Bronchial epithelial cell (primary cell): ENCODE results near the gene CCDC40. TPM values are rescaled to one million over a fixed set of nuclear protein-coding genes. Genes with fewer than 3 reads are reported as not detected.
"Not testable (repeated sequence)": the region's sequence is repeated elsewhere in the genome, so short reads cannot be mapped to it uniquely, and the experiment has no call there.

Source experiments
- DNase-seq: peaks from one replicate; pipeline ENCODE4 v3.0.0-alpha.2; 2010; ENCODE audit warnings: low read depth
- FAIRE-seq: peaks from 2 replicates; lab custom pipeline; 2011; peaks lifted over from hg19 to GRCh38; lab: Jason Lieb, UNC
- H3K27me3 ChIP-seq: 2 replicates; pipeline ENCODE4 v1.5.1; 2011; ENCODE audit warnings: low read length; ENCODE audit not compliant: control insufficient read depth, insufficient read depth
- H3K36me3 ChIP-seq: 2 replicates; pipeline ENCODE4 v1.5.1; 2011; ENCODE audit warnings: low read length; ENCODE audit not compliant: control insufficient read depth, insufficient read depth
- H3K4me3 ChIP-seq: 2 replicates; pipeline ENCODE4 v1.5.1; 2011; ENCODE audit warnings: mild to moderate bottlenecking, low read depth, low read length, control low read depth
- CTCF ChIP-seq: IDR thresholded peaks from 2 replicates; pipeline ENCODE4 v1.5.1; 2011; ENCODE audit warnings: mild to moderate bottlenecking, moderate library complexity, low read length, control low read depth, inconsistent platforms; ENCODE audit not compliant: insufficient read depth, severe bottlenecking
- total RNA-seq: library from RNA; depleted of rRNA; stranded (reverse); fragments of >200 nt; gene quantifications from 2 replicates; pipeline ENCODE4 v1.2.1, GENCODE V29; 2014

Gene CCDC40
- total RNA-seq, 1 donor from 2014 or later: 0.79 TPM

GRCh38 chr17:79992649-79993389, 43.6 kb upstream of the CCDC40 start:
- H3K27me3 ChIP-seq: no peaks in the 10 kb centered on the region
- FAIRE-seq (no peak), DNase-seq (no peak)
- no peak for TF ChIP-seq CTCF
- no peaks in the 10 kb centered on the region for H3K36me3 ChIP-seq
- H3K4me3 ChIP-seq: peak overlapping the region; percentile 31

GRCh38 chr17:79993390-79994227, 42.8 kb upstream of the CCDC40 start:
- TF ChIP-seq CTCF: no peak
- FAIRE-seq (no peak), DNase-seq (peak; percentile 83)
- no peak overlapping the region for H3K4me3 ChIP-seq
- H3K36me3 ChIP-seq: no peaks in the 10 kb centered on the region
- H3K27me3 ChIP-seq: no peaks in the 10 kb centered on the region

GRCh38 chr17:79994228-79994569, 42.2 kb upstream of the CCDC40 start:
- DNase-seq, FAIRE-seq, H3K36me3 ChIP-seq, H3K4me3 ChIP-seq, H3K27me3 ChIP-seq: not testable (repeated sequence)

- no peak for TF ChIP-seq CTCF
- no peak overlapping the region for H3K4me3 ChIP-seq
- H3K27me3 ChIP-seq: no peaks in the 10 kb centered on the region
- FAIRE-seq: no peak
- no peaks in the 10 kb centered on the region for H3K36me3 ChIP-seq
- no peak for DNase-seq
These were observed 41.8 kb upstream of the CCDC40 start for GRCh38 chr17:79994602-79995001.

- Histone ChIP-seq H3K4me3 (no peak overlapping the region), H3K27me3 (no peaks in the 10 kb centered on the region), H3K36me3 (no peaks in the 10 kb centered on the region)
- peak; percentile 18 for DNase-seq
- TF ChIP-seq CTCF: no peak
- no peak for FAIRE-seq
These were observed 40.7 kb upstream of the CCDC40 start for GRCh38 chr17:79995696-79996095.

- peaks cover 2% of the 10 kb centered on the region for H3K36me3 ChIP-seq
- H3K27me3 ChIP-seq: no peaks in the 10 kb centered on the region
- DNase-seq (no peak), FAIRE-seq (no peak)
- no peak overlapping the region for H3K4me3 ChIP-seq
- no peak for TF ChIP-seq CTCF
These were observed 40.2 kb upstream of the CCDC40 start for GRCh38 chr17:79996291-79996690.
